Measurements from ENCODE around the gene CDH15. TPM values are rescaled to one million over a fixed set of nuclear protein-coding genes. Genes with fewer than 3 reads are reported as not detected.

The CDH15 gene
- total and polyA plus RNA-seq, 3 donors from 2014 or later, result 1.4 to 3.0 (median 2.1) TPM

DNA sequence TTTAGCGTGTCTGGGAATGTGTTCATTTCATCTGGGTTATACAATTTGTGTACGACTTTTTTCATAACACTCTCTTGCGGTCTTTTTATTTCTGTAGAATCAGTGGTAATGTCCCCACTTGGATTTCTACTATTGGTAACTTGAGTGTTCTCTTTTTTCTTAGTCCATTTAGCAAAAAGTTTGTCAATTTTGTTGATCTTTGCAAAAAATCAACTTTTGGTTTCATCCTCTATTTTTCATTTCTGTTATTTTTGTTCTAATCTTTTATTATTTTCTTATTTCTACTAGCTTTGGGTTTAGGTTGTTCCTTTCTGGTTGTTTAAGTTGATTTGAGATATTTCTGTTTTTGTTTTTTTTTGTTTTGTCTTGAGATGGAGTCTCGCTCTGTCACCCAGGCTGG, 36.4 kb downstream of the CDH15 start:
- intact Hi-C loops (cut with DNase I; ENCODE audit: low total_unique reads), result no loop called here

DNA sequence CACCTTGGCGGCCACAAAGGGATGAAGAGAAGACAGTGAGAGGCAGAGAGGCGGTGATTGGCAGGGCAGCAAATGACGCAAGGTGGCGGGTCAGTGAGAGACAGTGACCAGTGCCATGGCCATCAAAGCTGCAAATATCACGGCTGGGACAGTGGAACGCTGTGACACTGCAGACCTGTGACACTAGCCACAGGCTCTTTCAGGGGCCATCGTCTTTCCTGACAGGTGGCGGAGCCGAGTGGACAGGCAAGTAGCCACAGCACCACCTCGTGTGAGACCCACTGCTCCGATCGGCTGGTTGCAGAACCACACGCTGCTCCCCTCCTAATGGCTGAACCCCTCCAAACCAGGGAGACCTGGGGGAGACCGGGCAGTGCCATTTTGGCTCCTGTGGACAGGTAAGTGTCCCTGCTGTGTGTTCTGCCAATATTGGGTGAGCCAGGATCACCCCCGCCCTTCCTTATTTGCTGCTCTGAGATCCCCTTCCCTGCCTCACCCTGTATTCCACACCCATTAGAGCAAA, 38.0 kb downstream of the CDH15 start:
- no peaks in the 10 kb centered on the region for H3K27me3 ChIP-seq
- TF ChIP-seq, protein P1, sequence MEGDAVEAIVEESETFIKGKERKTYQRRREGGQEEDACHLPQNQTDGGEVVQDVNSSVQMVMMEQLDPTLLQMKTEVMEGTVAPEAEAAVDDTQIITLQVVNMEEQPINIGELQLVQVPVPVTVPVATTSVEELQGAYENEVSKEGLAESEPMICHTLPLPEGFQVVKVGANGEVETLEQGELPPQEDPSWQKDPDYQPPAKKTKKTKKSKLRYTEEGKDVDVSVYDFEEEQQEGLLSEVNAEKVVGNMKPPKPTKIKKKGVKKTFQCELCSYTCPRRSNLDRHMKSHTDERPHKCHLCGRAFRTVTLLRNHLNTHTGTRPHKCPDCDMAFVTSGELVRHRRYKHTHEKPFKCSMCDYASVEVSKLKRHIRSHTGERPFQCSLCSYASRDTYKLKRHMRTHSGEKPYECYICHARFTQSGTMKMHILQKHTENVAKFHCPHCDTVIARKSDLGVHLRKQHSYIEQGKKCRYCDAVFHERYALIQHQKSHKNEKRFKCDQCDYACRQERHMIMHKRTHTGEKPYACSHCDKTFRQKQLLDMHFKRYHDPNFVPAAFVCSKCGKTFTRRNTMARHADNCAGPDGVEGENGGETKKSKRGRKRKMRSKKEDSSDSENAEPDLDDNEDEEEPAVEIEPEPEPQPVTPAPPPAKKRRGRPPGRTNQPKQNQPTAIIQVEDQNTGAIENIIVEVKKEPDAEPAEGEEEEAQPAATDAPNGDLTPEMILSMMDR (IDR thresholded peaks at IDR 0.05), result no peak
- no peak for TF ChIP-seq POLR2A (IDR thresholded peaks at IDR 0.05)
- DNase-seq, result no peak
- H3K9me3 ChIP-seq, result no peaks in the 10 kb centered on the region
- H3K4me3 ChIP-seq, result no peak overlapping the region
- no peaks in the 10 kb centered on the region for H3K4me1 ChIP-seq
- no peak overlapping the region for H3K27ac ChIP-seq
- H3K36me3 ChIP-seq (ENCODE audit: low read depth, missing control alignments), result no peaks in the 10 kb centered on the region
- intact Hi-C loops (cut with DNase I; ENCODE audit: low total_unique reads), result no loop called here
- 74 to 79% methylated on average over 14 to 15 of the region's 15 CpGs for WGBS, 2 donors

More for the DNA sequence above, 36.4 kb downstream of the CDH15 start:
- Histone ChIP-seq H3K27me3 (no peaks in the 10 kb centered on the region), H3K9me3 (no peaks in the 10 kb centered on the region), H3K36me3 (ENCODE audit: low read depth, missing control alignments) (no peaks in the 10 kb centered on the region), H3K27ac (no peak overlapping the region), H3K4me3 (no peak overlapping the region), H3K4me1 (no peaks in the 10 kb centered on the region)
- TF ChIP-seq, protein P1 (IDR thresholded peaks at IDR 0.05), result no peak
- TF ChIP-seq POLR2A (IDR thresholded peaks at IDR 0.05), result no peak
- no peak for DNase-seq
- 92 to 97% methylated on average over 4 of the region's 4 CpGs for WGBS, 2 donors

DNA sequence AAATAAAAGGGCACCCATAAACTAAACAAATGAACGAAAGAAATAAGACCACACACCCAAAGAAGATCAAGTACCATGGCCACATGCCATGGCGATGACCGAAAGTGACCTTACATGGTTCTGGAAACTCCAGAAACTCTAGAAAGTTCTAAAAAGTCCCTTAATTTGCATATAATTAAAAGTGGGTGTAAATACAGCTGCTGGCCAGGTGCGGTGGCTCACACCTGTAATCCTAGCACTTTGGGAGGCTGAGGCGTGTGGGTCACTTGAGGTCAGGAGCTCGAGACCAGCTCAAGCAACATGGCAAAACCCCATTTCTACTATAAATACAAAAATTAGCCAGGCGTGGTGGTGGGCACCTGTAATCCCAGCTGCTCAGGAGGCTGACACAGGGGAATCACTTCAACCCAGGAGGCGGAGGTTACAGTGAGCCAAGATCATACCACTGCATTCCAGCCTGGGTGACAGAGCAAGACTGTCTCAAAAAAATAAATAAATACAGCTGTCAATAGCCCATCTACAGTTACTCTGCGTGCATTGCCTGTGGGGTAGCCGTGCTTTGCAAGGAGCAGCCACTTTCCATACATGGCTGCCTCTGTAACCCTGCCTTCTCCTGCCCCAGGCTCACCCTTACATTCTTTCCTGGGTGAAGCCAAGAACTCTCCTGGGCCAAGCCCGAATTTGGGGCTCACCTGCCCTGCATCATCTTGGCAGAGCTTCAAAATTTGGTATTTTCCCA, 38.8 kb downstream of the CDH15 start:
- H3K4me1 ChIP-seq, result no peaks in the 10 kb centered on the region
- WGBS, 2 donors, result 81 to 83% methylated on average over 11 of the region's 11 CpGs
- intact Hi-C loops (cut with DNase I; ENCODE audit: low total_unique reads), result no loop called here
- TF ChIP-seq, protein P1 (IDR thresholded peaks at IDR 0.05), result no peak
- TF ChIP-seq POLR2A (IDR thresholded peaks at IDR 0.05), result no peak
- no peak overlapping the region for H3K4me3 ChIP-seq
- no peak for DNase-seq
- H3K36me3 ChIP-seq (ENCODE audit: low read depth, missing control alignments), result no peaks in the 10 kb centered on the region
- no peaks in the 10 kb centered on the region for H3K9me3 ChIP-seq
- no peaks in the 10 kb centered on the region for H3K27me3 ChIP-seq
- no peak overlapping the region for H3K27ac ChIP-seq

DNA sequence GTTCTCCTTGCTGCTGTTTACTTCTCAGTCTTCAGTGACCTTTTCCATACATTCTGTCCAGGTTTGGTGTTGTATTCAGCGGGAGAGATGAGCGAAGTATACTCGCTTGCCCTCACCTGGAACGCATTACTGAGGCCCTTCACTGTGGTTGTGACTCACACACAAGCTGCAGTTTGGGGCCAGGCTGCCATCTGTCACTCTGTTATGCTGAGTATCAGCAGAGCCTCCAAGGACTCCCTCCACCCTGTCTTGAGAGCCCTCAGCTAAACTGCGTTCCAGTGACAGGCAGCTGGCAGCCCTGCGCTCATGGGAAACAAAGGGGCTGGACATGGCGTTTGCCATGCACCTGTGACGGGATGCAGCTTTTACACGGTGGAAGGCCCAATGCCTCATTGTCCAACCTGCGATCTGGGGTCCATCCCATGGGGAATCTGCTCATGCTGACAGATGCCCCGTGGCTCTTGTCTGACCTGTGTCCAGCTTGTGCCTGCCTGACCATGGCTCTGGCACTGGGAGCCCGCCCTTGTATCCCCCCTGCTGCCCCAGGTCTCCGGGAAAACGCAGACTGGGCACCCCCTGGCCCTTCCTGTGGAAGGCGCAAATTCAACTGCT, 39.5 kb downstream of the CDH15 start:
- Histone ChIP-seq H3K36me3 (ENCODE audit: low read depth, missing control alignments) (no peaks in the 10 kb centered on the region), H3K27me3 (no peaks in the 10 kb centered on the region), H3K27ac (no peak overlapping the region), H3K4me1 (no peaks in the 10 kb centered on the region), H3K9me3 (no peaks in the 10 kb centered on the region), H3K4me3 (no peak overlapping the region)
- DNase-seq, result no peak
- intact Hi-C loops (cut with DNase I; ENCODE audit: low total_unique reads), result no loop called here
- TF ChIP-seq, protein P1 (IDR thresholded peaks at IDR 0.05), result no peak
- no peak for TF ChIP-seq POLR2A (IDR thresholded peaks at IDR 0.05)
- whole genome bisulfite sequencing, 2 donors, result 73 to 74% methylated on average over 12 to 15 of the region's 15 CpGs
